Ecto neural progenitor cell (in vitro differentiated cells): ENCODE results near the gene KCNQ1.

Source experiments
- DNase-seq: peaks from one replicate; pipeline ENCODE4 v3.0.0-alpha.2; 2018; ENCODE audit warnings: low spot score

Gene KCNQ1

DNA sequence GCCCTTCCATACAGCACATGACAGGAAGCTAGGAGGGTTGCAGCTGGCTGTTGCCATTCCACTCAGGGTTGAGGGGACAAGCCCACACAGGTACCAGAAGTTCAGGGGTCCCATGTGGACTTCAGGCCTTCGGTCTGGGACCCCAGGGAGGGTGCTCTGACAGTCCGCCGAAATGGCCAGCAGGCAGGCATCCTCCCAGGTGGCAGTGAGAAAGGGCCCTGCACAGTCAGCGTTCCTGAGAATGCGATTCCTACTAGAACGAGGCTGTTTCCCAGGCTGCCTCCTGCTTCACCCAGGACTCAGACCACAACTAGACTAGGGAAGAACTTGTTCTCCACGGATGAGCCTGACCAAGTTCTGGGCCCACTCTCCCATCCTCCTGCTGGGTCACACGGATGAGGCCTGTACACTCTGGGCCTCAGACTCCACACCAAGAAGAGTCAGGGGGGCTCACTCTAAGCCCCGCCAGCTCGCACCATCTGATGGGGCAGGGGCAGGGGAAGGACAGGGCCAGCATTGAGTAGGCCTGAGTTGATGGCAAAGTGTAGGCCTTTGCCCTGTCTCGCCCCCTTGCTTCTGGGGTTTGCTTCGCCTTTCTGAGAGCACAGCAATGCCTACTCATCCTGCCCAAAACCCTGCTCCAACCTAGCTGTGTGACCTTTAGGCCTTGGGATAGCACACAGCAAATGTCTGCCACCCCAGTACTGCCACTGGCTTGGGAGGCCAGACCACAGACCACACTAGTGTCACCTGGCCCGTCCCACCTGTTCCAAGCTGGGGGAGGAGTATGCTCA, 241.0 kb downstream of the KCNQ1 start:
- no peak for DNase-seq

GRCh38 chr11:2686360-2687222, 241.8 kb downstream of the KCNQ1 start:
- no peak for DNase-seq

DNA sequence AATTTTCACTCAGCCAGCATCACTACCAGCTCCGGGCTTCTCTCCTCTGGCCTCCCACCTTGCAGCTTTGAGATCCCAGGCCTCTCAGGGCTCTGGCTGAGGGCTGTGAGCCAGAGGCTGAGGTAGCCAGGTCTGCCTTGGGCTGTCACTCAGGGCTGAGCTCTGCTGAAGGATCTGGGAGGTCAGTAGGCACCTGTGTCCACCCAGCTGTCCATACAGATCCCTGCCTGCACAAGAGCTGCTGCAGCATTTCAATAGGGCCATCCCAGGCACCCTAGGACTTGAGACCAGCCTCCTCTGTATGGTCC, 242.4 kb downstream of the KCNQ1 start:
- DNase-seq = no peak

GRCh38 chr11:2687782-2688191, 243.0 kb downstream of the KCNQ1 start:
- peak; percentile 46 for DNase-seq

DNA sequence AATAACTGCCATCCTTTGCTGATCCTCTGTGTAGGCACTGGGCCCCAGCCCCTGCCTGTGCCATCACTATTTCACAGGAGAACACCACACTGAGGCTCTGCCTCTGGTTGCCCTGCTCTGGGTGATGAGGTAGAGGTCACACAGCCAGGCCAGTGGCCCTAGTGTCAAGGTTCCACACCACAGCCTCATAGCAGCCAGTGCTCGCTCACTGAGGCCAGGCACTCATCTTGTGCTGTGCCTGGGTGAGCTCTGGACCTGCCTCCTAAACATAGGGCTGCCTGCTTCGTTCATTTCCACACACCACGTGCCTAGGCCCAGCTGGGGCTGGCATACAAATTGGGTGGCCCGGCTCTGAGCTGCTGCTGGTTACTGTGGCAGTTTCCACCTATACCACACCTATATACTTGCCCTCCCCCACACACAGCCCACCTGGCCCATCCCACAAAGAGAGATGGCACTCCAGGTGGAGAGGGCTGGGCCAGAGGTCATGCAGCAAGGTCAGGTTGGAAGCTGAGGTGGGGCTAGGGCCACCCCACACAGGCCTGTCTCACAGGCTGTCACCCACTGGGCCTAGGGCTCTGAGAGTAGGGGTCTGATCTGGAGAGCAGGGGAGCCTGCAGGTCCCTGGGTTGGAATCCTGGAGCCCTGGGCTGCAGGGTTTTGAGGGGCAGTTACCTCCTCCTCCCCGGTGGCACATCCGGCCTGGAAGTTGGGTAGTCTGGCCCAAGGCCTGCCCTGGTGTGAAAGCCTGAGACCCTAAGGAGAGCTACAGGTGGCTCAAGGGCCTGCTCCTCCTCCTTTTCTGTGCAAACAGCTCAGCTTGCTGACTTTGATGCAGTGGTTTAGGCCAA, 243.8 kb downstream of the KCNQ1 start:
- DNase-seq = no peak

DNA sequence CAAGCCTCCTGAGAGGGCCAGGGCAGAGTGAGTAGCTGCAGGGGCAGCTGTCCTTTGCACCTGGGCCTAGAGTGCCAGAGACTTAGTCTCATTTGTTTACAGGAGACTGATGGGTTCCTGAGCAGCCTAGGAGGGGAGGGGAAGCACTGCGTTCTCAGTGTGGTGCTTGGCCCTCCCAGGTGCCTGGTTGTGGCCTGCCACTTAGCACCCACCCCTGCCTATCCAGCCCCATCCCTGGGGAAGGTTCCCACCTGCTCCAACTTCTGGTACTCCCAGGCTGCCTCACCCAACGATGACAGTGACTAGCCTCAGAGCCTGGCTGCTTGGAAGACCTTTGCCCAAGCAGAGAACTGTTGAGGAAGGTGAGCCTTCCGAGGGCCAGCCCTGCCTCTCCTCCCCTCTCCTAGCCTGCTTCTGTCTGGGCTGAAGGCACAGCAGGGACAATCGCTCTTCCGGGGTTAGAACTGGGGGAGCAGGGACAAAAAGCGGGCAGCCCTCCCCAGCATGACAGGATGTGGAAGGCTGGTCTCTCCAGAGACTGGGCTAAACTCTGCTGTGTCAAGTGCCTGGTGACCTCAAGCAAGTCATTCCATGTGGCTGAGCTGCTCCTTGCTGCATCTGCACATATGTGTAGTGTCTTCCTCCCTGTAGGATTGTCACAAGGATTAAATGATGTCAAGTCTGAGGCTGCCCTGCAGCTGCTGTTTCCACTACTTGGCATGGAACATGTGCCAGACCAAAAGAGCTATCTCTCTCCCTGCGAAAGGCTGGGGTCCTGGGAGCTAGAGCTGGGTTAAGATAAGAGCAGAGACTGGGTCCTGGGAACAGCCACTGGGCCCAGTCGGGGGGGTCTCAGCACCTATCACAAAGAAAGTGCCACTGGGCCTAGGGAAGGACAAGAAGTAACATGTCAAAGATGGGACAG, 245.1 kb downstream of the KCNQ1 start:
- DNase-seq = no peak

DNA sequence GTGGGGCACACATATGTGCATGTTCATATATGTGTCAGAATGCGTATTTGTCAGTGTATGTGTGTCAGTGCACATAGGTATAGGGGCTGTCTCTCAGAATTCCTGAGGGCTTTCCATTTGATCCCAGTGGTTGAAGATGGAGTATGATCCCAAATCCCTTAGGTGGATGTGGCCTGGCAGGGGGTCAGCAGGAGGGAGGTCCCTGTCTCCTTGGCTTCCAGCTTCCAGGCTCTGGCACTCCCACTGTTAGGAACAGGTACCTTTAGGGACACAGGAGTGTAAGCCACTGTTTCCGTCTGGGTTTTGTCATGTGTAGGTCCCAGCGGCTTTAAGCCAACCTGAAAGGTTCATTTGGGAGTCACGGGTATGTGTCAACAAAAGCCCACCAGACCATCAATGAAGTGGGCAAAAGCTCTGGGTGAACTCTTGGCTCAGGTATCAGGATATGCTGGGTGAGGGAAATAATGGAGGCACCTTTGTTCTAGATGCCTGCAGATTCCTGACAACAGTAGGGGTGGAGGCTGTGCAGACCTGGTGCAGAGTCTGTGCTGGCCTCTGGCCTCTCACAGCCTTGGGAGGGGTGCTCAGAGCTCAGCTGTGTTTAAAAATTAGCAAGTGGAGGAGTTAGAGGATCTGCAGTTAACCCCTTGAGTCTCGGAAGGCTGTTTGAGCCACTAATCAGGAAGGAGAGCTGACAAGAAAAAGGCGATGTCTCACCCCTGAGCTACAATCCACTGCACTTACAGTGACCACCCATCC, 246.0 kb downstream of the KCNQ1 start:
- DNase-seq = no peak

- DNase-seq = no peak
Observed at GRCh38 chr11:2691355-2691761, 246.6 kb downstream of the KCNQ1 start.

DNA sequence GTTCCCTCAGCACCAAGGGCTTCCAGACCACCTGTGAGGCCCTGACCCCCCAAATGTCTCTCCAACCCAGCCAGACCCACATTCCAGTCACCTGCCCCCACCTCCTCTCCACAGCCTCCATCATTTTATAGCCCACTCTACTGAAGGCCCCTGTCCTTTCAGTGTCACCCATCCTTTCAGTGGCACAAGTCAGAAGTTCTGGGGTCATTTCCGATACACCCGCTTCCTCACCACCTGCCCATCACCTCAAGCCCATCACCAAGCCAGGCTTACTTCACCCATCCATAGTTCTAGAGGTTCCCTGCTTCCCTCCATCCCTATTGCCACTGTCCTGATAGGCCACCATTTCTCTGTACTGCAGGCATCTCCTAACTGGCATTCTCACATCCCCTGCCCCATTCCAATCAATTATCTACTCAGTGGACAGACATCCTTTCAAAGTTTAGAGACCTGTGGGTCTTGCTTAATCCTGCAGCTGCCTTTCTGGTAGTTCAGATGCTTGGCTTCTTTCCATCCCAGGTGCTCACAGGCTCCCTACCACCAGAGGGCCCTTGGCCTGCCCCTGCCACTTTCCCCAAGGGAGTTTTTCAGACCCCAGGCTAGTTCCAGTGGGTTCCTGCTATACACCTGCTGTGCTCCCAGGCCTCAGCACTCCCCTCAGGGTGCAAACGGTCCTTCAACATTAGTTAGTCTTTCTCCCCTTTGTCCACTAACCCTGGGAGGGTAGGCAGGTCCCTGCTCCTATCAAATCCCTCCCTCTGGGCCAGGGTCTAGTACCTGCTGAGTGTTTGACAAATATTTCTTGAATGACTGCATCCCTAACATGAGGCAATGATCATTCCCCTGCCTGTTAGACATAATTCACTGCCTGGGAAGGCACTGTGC, 247.4 kb downstream of the KCNQ1 start:
- peak; percentile 51 for DNase-seq

DNA sequence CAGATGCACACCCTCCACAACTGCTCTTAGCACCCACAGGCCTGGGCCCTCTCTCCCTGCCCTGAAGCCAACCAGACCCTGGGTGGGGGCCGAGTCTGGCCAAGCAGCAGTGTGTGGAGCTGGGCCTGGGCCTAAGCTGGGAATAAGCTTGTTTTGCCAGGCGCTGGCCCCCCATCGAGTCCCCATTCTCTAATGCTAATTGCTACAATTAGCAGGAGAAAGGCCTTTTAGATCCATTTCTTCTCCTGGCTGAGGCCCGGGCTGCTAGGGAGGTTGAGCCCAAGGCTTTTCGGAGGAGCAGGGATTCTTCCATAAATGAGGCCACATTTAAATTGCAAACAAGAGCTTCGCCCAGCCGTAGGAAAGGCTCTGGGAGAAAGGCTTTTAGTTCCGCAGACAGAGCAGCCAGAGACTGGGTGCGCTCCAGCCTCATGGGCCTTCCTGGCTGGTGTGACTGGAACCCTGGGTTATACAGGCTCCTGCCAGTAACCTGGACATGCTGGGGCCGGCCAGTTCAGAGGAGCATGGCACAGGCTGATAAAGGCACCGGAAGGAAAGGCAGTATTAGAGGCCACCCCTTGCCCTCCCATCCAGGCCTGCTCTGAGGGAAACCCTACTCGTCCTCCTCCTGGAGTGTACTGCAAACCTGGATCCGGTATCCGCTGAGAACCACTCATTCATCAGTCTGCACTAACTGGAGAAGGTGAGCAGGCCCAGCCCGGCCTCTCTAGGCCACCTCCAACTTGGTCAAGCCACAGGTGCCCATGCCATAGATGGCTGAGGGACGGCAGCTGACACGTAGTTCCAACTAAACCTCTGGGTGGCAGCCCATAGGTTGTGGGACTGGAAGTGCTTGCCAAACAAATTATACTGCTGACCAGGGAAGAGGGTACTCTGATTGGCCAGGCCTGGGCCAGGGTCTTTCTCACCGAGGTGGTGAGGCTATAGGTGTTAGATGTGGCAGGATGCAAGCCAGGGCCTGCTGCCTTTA, 248.8 kb downstream of the KCNQ1 start:
- DNase-seq = peak; percentile 50

- DNase-seq = no peak
Observed at GRCh38 chr11:2694495-2694894, 249.7 kb downstream of the KCNQ1 start.

- DNase-seq = no peak
Observed at GRCh38 chr11:2694995-2695939, 250.5 kb downstream of the KCNQ1 start.

DNA sequence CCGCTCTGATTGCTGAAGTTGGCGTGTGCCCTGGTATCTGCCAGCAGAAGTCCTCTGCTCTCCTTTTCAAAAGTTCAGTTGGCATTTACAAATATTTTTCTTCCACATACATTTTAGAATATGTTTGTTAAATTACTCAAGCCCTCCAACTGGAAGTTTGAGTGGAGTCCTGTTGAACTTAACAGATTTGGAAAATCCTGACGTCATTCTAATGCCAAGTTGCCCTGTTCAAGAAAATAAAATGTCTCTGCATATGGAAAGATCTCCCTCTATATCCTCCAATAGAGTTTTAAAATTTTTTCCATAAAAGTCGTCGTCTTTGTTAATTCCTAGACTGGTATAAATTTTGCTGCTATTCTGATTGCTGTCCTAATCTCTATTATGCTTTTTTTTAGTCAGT, 251.6 kb downstream of the KCNQ1 start:
- DNase-seq = no peak

DNA sequence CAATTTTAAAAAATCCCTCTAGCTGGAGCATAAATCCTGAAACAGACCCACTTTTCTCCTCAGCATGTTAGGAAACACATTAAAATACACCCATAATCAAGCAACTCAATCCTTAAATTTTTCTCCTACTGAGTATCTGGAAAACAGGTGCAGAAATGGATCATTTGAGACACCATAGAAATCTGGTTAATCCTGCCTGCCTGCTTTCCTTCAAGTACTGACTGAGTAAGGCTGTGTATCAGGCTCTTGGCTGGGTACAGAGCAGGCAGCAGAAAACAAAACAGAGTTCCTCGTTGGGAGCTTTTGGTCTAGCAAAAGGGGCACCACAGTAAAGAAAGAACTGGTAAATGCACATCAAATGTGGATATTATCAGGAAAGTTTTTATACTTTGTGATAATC, 253.1 kb downstream of the KCNQ1 start:
- no peak for DNase-seq

DNA sequence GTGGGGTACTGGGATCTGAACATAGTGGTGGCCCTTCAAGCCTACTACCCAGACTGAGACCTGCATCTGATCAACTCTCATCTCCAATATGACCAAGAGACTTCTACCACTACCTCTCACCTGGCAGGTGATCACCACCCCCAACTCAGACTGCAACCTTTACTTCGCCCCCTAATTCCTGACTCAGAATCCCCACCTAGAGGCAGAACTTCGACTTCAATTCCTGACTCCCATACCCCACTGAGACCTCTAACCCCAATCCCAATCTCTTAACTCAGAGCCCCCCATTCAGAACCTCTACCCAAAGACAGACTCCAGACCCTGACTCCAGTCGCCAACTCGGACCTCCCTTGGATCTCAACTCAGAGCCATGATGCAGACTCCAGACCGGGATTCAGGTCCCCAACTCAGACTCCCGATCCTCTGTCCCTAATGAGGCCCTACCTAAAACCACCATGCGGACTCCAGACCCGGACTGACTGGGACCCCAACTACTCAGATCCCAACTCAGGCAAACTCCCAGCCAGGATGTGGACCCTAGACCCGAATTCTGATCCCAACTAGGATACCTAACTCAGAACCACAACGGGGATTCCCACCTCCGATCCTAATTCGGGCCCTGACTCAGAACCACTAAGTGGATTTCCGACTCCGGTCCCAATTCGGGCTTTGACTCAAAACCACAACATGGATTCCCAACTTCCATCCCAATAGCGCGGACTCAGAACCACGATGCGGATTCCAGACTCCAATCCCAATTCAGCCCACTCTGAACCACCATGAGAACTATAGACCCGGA, 253.8 kb downstream of the KCNQ1 start:
- no peak for DNase-seq

GRCh38 chr11:2699185-2699530, 254.3 kb downstream of the KCNQ1 start:
- DNase-seq = no peak
